Ovary (tissue), 10 donors: ENCODE results near the gene TREML4. TPM values are rescaled to one million over a fixed set of nuclear protein-coding genes. Genes with fewer than 3 reads are reported as not detected.

Experiments used
- DNase-seq, 5 donors: peaks; one replicate each; pipeline ENCODE4 v3.0.0-alpha.2; 2019 to 2020
- H3K27ac ChIP-seq, 2 donors: fragments of 200-600 bp; one replicate each; pipeline versions ENCODE4 v1.5.1 to v1.8.0; 2019 to 2022
- H3K27me3 ChIP-seq: fragments of 200-600 bp; one replicate; pipeline ENCODE4 v1.8.0; 2022
- H3K36me3 ChIP-seq: fragments of 200-600 bp; sonication (generic); one replicate; pipeline ENCODE4 v1.5.1; 2019
- H3K4me1 ChIP-seq: one replicate; pipeline ENCODE4 v1.8.1; 2013; ENCODE audit warnings: mild to moderate bottlenecking, moderate library complexity; ENCODE audit not compliant: insufficient read depth
- H3K4me3 ChIP-seq: fragments of 200-600 bp; sonication (generic); one replicate; pipeline ENCODE4 v1.5.1; 2017
- H3K9me3 ChIP-seq, 2 donors: fragments of 200-600 bp in 1 of 2; sonication (generic) in 1 of 2; one replicate each; pipeline versions ENCODE4 v1.5.1 to v1.8.1; 2013 to 2019; ENCODE audit warnings: mild to moderate bottlenecking in 1 of 2, moderate library complexity in 1 of 2
- CTCF ChIP-seq, 3 donors: fragments of 450-650 bp in 2 of 3; fragments of 200-600 bp in 1 of 3; IDR thresholded peaks; one replicate each; pipeline versions ENCODE4 v1.5.1 to v1.8.0; 2016 to 2022; ENCODE audit warnings: antibody characterized with exemption in 3 of 3, mild to moderate bottlenecking in 1 of 3
- EP300 ChIP-seq: sonication (generic); formaldehyde crosslinking; IDR thresholded peaks from one replicate; pipeline ENCODE4 v1.6.1; 2017; ENCODE audit warnings: antibody characterized with exemption
- POLR2A ChIP-seq: fragments of 450-650 bp; IDR thresholded peaks from one replicate; pipeline ENCODE4 v1.6.1; 2017; ENCODE audit warnings: antibody characterized with exemption, mild to moderate bottlenecking, moderate library complexity
- WGBS, 3 donors: extraction: QIAGEN DNeasy Blood & Tissue Kit in 1 of 3; methylation state at CpG; one replicate each; pipeline versions ENCODE4 v1.1.5 to v1.1.7; 2013 to 2017; 5-methylcytosine and 5-hydroxymethylcytosine counted together
- intact Hi-C, 4 donors: fragments of 100-400 bp; cut with DNase I; formaldehyde crosslinking; loops; one replicate each; pipeline versions ENCODE4 v1.11.0 to v1.15.1; 2022 to 2023
- long read RNA-seq, 3 donors: library from polyadenylated mRNA in 2 of 3; unstranded in 2 of 3; transcript quantifications; one replicate each; pipeline ENCODE4 v2.0.0 and lab custom pipeline, GENCODE V29; 2021 to 2026
- polyA plus RNA-seq, 2 donors: library from polyadenylated mRNA; stranded (reverse); fragments of 200-250 nt in 1 of 2; fragments of 350-450 nt in 1 of 2; fragmentation: Illumina TruSeq in 1 of 2; extraction: RNeasy Lipid Tissue Mini Kit (QIAGEN cat#74804) in 1 of 2; gene quantifications; one replicate each; pipeline ENCODE4 v1.2.3, GENCODE V29; 2013 to 2014
- total RNA-seq, 7 donors: library from RNA; depleted of rRNA in 2 of 7; stranded (reverse); fragments of >200 nt in 2 of 7; fragmentation: NEBNext Ultra II Directional in 3 of 7; extraction: Animal tissue kit (Norgen Biotek cat#: 25700) in 3 of 7; gene quantifications; one replicate each; pipeline versions ENCODE4 v1.1.0 to v1.2.4, GENCODE V29; 2016 to 2023
- donor health status: DM: no; HTN: no; CAD: no; lungs with moderate emphysema.
- donor health status: DM: no; HTN: no; CAD: no.
- donor health status: Bipolar disorder and iron deficiency.
- donor health status: DM: yes; HTN: yes; CAD: no.
- donor health status: DM: no; HTN: no; CAD: no.
- donor health status: DM: yes; HTN: yes; CAD: no.

TREML4 gene
- total RNA-seq (not detected), polyA plus RNA-seq (not detected)
- long read RNA-seq, donor 1, result 0 reads
- long read RNA-seq, donor 2, result 0 reads
- long read RNA-seq, donor 3, result 0 reads

- intact Hi-C loops, result no loop called here
- Histone ChIP-seq H3K36me3 (no peaks in the 10 kb centered on the region), H3K4me3 (no peak within 1 kb of the TSS), H3K27me3 (no peaks in the 10 kb centered on the region), H3K4me1 (no peaks in the 10 kb centered on the region), H3K27ac (no peak within 1 kb of the TSS), H3K9me3 (no peaks in the 10 kb centered on the region)
- no peak for DNase-seq
- no peak for TF ChIP-seq CTCF (IDR thresholded peaks at IDR 0.05)
- no peak for TF ChIP-seq POLR2A
- TF ChIP-seq EP300, result no peak
- 64 to 70% (median 65%) methylated on average over 5 of the region's 5 CpGs for WGBS, 3 donors
Observed at GRCh38 chr6:41228096-41228495, at the start of gene TREML4. TREML4 (plus strand) TSS chr6:41228349; CDS start chr6:41228428, 79 bp downstream.

- 41 to 56% (median 42%) methylated on average over 4 of the region's 4 CpGs for WGBS, 3 donors
- no peak for DNase-seq
- no peak overlapping the region for H3K4me3 ChIP-seq
- intact Hi-C loops, result no loop called here
- no peak overlapping the region for H3K27ac ChIP-seq
- H3K9me3 ChIP-seq, result no peaks in the 10 kb centered on the region
- no peaks in the 10 kb centered on the region for H3K36me3 ChIP-seq
- no peaks in the 10 kb centered on the region for H3K27me3 ChIP-seq
- no peaks in the 10 kb centered on the region for H3K4me1 ChIP-seq
- TF ChIP-seq CTCF (IDR thresholded peaks at IDR 0.05) (no peak), POLR2A (no peak), EP300 (no peak)
Observed at GRCh38 chr6:41179163-41179562, 49.0 kb upstream of the TREML4 start.

GRCh38 chr6:41181566-41181965 lies 46.6 kb upstream of the TREML4 start:
- H3K9me3 ChIP-seq, result no peaks in the 10 kb centered on the region
- no peak for TF ChIP-seq CTCF (IDR thresholded peaks at IDR 0.05)
- no peak for TF ChIP-seq EP300
- no peak for TF ChIP-seq POLR2A
- H3K27ac ChIP-seq, result no peak overlapping the region
- 72 to 81% (median 78%) methylated on average over 1 of the region's 1 CpG for WGBS, 3 donors
- intact Hi-C loops, result no loop called here
- no peaks in the 10 kb centered on the region for H3K4me1 ChIP-seq
- no peak overlapping the region for H3K4me3 ChIP-seq
- no peaks in the 10 kb centered on the region for H3K27me3 ChIP-seq
- no peak for DNase-seq
- no peaks in the 10 kb centered on the region for H3K36me3 ChIP-seq

GRCh38 chr6:41182069-41183034 lies 45.8 kb upstream of the TREML4 start:
- H3K4me3 ChIP-seq, result no peak overlapping the region
- TF ChIP-seq CTCF (IDR thresholded peaks at IDR 0.05) (no peak), POLR2A (no peak), EP300 (no peak)
- no peak overlapping the region for H3K27ac ChIP-seq
- H3K27me3 ChIP-seq, result no peaks in the 10 kb centered on the region
- no peak for DNase-seq
- no peaks in the 10 kb centered on the region for H3K9me3 ChIP-seq
- WGBS, 3 donors, result 85 to 92% (median 87%) methylated on average over 4 of the region's 4 CpGs
- no peaks in the 10 kb centered on the region for H3K36me3 ChIP-seq
- no peaks in the 10 kb centered on the region for H3K4me1 ChIP-seq
- intact Hi-C loops, result no loop called here
